ENCODE results near the gene SRPX.

The SRPX gene, protein sequence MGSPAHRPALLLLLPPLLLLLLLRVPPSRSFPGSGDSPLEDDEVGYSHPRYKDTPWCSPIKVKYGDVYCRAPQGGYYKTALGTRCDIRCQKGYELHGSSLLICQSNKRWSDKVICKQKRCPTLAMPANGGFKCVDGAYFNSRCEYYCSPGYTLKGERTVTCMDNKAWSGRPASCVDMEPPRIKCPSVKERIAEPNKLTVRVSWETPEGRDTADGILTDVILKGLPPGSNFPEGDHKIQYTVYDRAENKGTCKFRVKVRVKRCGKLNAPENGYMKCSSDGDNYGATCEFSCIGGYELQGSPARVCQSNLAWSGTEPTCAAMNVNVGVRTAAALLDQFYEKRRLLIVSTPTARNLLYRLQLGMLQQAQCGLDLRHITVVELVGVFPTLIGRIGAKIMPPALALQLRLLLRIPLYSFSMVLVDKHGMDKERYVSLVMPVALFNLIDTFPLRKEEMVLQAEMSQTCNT

DNA sequence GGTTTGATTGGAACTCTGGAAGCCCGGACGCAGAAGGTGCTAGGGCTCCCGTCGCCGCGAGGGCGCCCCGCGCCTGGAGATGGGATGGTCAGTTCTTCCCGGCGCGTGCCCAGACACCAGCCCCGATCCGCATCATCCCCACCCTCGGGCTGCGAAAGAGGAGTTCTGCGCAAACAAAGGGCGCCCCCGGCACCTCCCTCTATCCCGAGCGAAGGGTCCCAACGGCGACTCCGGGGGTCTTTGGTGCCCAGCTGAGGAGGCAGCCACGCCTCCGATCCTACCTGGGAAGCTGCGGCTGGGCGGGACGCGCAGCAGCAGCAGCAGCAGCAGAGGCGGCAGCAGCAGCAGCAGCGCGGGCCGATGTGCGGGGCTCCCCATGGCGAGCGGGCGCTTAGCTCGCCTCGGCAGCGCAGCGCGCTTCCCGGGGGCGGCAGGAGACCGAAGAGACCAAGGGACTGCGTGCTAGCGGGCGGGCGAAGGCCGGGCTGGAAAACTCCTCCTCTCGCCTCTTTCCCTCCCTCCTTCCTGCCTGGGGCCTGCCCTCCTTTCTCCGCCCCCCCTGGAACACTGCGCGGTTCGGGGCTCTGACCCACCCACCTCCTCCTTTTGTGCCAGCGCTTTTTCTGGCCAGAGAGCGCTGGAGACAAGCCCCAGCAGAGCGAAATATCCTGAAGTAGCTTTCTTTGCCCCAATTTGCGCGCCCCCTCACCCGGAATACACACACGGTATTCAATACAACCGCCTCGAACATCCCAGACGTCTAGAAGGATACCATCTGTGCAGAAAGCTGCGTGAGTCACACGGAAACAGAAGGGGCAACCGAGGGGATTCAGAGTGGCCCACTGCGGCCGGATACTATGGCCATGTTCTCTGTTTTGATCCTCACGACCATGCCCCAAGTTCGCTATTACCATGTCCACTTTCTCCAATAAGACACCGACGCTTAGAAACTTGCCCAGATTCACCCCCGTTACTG, at the start of gene SRPX:
Gene SRPX (minus strand): TSS at position 457 of the 976 bp plus-strand sequence. CDS start 79 bp downstream, at position 378.
- no peaks in the 10 kb centered on the region for H3K9me3 Mint-ChIP-seq
- no peak within 1 kb of the TSS for H3K4me3 Mint-ChIP-seq
- no peaks in the 10 kb centered on the region for H3K36me3 Mint-ChIP-seq
- no peak within 1 kb of the TSS for H3K27ac Mint-ChIP-seq
- no peaks in the 10 kb centered on the region for H3K4me1 Mint-ChIP-seq
- H3K27me3 Mint-ChIP-seq, result peaks cover 12% of the 10 kb centered on the region

DNA sequence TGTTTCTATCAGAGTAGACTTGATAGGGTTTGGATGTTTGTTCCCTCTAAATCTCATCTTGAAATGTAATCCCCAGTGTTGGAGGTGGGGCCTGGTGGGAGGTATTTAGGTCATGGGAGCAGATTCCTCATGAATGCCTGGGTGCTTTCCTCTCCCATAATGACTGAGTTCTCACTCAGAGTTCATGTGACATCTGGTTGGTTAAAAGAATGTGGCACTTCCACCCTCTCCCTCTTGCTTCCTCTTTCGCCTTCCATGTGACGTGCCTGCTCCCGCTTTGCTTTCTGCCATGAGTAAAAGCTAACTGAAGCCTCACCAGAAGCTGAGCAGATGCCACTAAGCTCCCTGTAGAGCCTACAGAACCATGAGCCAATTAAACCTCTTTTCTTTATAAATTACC, 47.3 kb upstream of the SRPX start:
- Mint-ChIP-seq H3K4me3 (no peak overlapping the region), H3K27ac (no peak overlapping the region), H3K27me3 (no peaks in the 10 kb centered on the region), H3K4me1 (no peaks in the 10 kb centered on the region), H3K9me3 (no peaks in the 10 kb centered on the region), H3K36me3 (peaks cover 9% of the 10 kb centered on the region)

DNA sequence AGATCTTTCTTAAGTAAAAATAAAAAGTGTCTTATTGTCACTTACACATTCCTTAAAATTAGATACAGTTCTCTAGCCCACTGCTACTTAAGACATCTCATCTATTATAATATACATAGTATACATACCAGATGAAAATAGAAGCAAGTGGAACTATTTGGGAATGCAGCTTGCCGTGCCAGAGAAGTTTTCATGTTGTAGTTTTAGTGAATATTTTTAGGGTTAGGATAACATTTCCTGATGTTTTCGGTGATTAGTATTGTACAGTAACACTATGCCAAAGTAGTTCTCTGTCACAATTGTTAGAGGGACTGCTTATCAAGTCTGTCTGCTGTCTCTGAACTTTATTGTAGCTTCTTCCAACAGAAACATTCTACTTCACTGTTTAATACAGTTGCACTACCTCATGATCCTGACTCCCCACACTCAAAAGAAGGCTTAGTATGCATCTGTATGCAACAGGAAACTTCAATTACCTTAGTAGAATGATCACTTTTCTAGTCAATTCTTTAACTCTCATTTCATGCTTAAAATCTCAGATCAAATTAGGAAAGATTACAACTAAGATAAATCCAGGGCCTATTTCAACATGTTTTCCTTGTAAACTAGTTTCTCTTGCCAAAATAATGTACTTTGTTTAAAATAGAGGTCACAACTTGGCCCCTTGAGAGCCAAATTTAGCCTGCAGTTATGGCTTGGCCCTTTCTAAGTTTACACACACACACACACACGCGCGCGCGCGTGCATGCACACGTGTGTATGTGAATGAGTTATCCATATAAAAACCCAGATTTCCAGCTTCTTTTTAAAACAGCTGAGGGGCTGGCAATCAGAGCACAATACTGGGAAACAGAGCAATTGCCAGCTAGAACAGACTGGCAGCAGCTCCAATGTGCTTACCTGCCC, 42.3 kb upstream of the SRPX start:
- Mint-ChIP-seq H3K36me3 (no peaks in the 10 kb centered on the region), H3K27me3 (peaks cover 2% of the 10 kb centered on the region), H3K4me1 (no peaks in the 10 kb centered on the region), H3K4me3 (no peak overlapping the region), H3K27ac (no peak overlapping the region), H3K9me3 (no peaks in the 10 kb centered on the region)

DNA sequence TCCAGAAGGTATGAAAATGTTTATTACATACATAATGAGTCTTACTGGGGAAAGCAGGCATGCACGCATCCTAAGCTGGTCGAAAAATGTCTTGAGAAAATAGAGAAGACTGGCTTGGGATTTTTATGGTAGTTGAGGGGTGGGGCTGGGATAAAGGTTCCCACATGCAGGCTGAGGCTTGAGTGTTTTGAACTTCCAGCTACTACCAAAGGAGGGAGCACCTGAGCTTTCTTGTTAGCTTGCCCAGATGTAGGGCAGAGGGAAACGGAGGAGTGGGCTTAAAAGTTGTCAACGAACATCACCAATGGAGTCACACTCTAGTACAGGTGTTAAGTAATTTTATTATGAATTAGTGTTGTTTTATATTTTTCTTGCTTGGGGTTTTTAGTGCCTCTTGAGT, 39.6 kb upstream of the SRPX start:
- H3K4me3 Mint-ChIP-seq, result no peak overlapping the region
- H3K36me3 Mint-ChIP-seq, result no peaks in the 10 kb centered on the region
- no peak overlapping the region for H3K27ac Mint-ChIP-seq
- H3K27me3 Mint-ChIP-seq, result peaks cover 2% of the 10 kb centered on the region
- no peaks in the 10 kb centered on the region for H3K4me1 Mint-ChIP-seq
- no peaks in the 10 kb centered on the region for H3K9me3 Mint-ChIP-seq

DNA sequence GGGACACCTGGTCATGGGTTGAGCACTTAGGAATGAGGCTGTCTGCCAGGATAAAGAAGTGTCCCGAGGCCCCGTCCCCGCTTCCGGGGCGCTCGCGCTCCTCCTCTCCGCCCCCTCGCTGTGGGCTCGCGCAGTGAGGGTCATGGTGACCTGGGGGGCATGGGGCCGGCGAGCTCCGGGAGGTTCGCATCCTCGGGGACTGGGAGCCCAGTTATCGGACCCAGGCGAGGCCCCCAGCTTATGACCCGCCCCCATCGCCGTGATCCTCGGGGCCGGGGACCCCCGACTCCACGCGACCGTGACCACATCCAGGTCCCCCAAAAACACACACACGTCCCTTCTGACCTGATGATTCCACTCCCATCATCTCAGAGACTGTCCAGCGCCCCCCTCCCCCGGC, 35.3 kb upstream of the SRPX start:
- no peak overlapping the region for H3K27ac Mint-ChIP-seq
- peaks cover 3% of the 10 kb centered on the region for H3K27me3 Mint-ChIP-seq
- H3K9me3 Mint-ChIP-seq, result no peaks in the 10 kb centered on the region
- no peak overlapping the region for H3K4me3 Mint-ChIP-seq
- H3K36me3 Mint-ChIP-seq, result no peaks in the 10 kb centered on the region
- no peaks in the 10 kb centered on the region for H3K4me1 Mint-ChIP-seq

DNA sequence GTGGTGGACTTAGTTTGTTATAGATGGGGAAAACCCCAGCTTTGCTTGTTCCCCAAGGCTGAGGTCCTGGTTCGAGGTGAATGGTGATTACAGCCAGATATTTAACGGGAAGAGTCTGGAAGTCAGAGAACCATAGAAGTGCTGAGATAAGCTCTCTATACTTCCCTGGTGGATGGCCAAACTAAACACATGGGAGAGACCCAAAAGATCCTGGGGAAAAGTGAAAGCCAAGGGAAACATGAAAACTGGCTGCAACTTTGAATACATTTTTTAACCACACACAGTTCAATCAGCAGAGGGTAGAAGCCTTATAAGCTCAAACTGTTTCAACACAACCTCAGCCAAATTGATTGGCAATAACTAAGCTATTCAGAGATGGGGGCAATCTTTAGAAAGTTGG, 29.3 kb upstream of the SRPX start:
- H3K4me1 Mint-ChIP-seq, result no peaks in the 10 kb centered on the region
- H3K4me3 Mint-ChIP-seq, result no peak overlapping the region
- no peaks in the 10 kb centered on the region for H3K36me3 Mint-ChIP-seq
- H3K27me3 Mint-ChIP-seq, result peaks cover 2% of the 10 kb centered on the region
- H3K27ac Mint-ChIP-seq, result no peak overlapping the region
- H3K9me3 Mint-ChIP-seq, result no peaks in the 10 kb centered on the region

DNA sequence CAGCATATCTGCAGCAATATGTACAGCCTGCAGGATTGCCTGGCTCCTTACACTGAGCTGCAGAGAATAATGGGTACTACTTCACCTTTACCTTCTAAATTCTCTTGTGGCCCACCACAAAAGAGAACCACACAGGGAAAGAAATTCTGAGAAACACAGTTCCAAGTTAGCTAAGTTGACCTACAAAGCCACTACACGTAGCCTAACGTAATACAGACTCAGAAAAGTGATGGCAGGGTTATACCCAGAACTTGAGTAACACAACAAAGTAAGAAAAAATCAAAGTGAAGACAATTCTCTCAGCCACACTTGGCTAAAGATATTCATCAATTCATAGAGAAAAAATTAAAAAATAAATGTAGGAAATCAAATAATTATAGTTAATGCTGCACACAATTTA, 26.4 kb upstream of the SRPX start:
- H3K4me1 Mint-ChIP-seq, result no peaks in the 10 kb centered on the region
- H3K9me3 Mint-ChIP-seq, result no peaks in the 10 kb centered on the region
- H3K27me3 Mint-ChIP-seq, result no peaks in the 10 kb centered on the region
- H3K4me3 Mint-ChIP-seq, result no peak overlapping the region
- H3K36me3 Mint-ChIP-seq, result no peaks in the 10 kb centered on the region
- no peak overlapping the region for H3K27ac Mint-ChIP-seq

DNA sequence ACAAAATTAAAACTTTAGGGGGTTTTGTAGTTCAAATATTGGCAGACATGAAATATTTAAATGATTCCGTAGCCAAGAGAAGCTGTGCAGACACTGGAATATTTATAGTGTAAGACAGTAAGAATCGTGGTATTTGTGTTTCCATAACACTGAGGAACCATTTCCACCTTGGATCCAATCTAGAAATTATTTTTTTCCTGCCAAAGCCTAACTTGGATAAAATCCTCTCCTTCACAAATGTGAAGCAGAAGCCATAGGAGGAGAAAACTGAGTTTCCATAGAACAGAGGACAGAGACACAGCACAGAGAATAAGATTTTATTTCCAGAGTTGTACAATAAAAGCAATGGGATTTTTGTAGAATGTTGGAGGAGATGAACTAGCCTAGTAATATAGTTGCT, 19.9 kb upstream of the SRPX start:
- Mint-ChIP-seq H3K27ac (no peak overlapping the region), H3K4me1 (no peaks in the 10 kb centered on the region), H3K9me3 (no peaks in the 10 kb centered on the region), H3K36me3 (no peaks in the 10 kb centered on the region), H3K4me3 (no peak overlapping the region), H3K27me3 (peaks cover 3% of the 10 kb centered on the region)

DNA sequence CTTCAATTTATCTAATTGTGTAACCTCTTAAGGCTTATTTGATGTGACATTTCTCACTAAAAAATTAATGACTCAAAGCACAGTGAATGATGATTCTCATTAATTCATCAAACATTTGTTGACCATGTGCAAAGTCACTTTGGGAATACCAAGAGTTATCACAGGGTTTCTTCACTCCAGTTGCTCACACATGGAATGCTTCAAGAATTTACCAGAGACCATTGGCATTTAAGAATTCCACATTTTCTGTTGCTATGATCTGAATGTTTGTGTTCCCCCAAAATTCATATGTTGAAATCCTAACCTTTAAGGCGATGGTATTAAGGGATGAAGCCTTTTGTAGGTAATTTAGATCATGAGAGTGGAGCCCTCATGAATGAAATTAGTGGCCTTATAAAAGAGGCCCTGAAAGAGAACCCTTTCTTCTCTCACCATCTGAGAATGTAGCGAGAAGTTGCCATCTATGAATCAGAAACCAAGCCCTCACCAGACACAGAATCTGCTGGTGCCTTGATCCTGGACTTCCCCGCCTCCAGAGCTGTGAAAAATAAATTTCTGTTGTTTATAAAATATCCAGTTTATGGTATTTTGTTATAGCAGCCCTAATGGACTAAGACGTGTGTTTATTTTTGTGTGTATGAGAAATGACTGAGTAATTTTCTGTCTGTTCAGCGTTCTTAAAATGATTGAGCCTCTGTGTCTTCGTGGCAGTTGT, 16.4 kb upstream of the SRPX start:
- Mint-ChIP-seq H3K4me3 (no peak overlapping the region), H3K27me3 (peaks cover 3% of the 10 kb centered on the region), H3K4me1 (no peaks in the 10 kb centered on the region), H3K27ac (no peak overlapping the region), H3K36me3 (no peaks in the 10 kb centered on the region), H3K9me3 (no peaks in the 10 kb centered on the region)

DNA sequence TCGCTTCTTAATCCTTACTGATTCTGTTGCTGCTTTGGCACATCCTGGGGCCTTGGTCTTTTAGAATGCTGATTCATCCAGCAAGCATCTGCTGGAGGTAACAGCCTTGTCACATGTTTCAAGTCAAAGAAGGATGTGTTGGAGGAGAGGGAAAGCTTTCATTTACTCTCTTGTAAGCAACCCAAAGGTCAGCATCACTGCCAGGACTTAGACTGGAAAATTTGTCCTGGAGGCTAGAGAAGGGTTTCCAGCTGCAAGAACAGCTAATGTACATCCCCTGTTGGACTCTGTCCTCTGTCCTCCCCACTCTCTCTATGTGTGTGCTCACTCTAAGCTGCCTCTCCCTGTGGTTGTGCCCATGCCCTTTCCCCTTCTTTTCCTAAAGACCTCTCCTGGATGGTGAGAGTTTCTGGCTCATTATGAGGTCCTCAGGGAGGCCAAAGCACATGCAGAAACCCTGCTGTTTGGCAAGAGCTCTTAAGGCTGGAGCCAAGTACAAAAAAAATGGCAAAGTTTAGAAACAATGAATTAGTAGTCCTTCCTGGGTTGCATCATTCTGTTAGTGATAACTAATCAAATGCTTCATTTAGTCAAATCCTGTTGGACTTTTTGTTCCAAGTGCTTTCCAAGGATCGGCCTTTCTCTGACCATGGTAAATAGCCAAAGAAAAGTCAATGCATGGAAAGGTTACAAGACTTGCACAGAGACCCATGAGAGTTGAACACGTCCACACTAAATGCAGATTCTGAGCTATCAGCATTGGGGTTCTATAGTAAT, 13.4 kb upstream of the SRPX start:
- H3K27ac Mint-ChIP-seq, result no peak overlapping the region
- peaks cover 3% of the 10 kb centered on the region for H3K27me3 Mint-ChIP-seq
- no peaks in the 10 kb centered on the region for H3K4me1 Mint-ChIP-seq
- no peaks in the 10 kb centered on the region for H3K36me3 Mint-ChIP-seq
- no peaks in the 10 kb centered on the region for H3K9me3 Mint-ChIP-seq
- no peak overlapping the region for H3K4me3 Mint-ChIP-seq

DNA sequence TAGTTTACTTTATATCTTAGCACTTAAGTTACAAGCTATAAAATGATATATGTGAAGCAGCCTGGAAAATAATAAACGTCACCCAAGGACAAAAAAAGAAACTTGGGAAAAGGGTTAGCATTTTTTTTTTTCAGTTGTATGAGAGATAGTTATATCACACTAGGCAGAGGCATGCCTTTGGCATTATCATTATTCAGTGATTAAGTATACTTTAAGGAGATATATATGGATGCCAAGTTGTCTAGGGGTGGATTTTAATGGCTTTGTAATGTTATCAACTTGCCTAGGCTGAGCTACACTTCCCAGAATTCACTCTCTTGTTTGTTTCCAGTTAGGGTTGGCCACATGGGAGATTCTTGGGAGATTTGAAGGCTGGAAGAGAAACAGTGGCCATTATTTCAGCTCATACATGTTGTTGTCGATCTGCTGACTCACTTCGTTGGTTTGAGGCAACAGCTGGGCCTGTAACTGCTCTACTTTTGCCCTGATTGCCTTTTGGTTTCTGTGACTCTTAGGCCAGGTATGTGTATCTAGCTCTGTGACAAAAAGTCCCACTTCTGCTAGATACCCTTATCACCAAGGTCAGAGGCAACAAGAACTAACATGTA, 11.5 kb upstream of the SRPX start:
- Mint-ChIP-seq H3K9me3 (no peaks in the 10 kb centered on the region), H3K27ac (no peak overlapping the region), H3K36me3 (no peaks in the 10 kb centered on the region), H3K4me1 (no peaks in the 10 kb centered on the region), H3K27me3 (no peaks in the 10 kb centered on the region), H3K4me3 (no peak overlapping the region)

DNA sequence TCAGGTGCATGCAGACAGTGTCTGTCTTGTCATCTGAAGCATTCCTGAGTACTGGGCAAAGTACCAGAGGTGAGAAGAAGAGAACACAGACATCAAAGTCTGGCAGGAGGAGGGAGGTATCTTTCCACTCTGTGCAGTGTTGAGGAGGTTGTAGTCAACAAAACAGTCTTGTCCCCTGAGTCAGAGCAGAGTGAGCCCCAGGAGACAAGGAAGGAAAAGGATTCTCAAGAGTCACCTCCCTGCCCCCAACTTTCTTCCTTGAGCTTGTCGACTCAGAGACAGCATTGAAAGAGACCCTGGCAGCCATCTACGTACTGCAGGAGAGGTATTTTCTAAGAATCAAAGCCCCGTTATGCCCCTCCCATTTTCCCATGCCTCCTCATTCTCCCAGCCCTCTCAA, 4.4 kb upstream of the SRPX start:
- H3K4me1 Mint-ChIP-seq, result no peaks in the 10 kb centered on the region
- H3K9me3 Mint-ChIP-seq, result no peaks in the 10 kb centered on the region
- no peak overlapping the region for H3K27ac Mint-ChIP-seq
- no peaks in the 10 kb centered on the region for H3K36me3 Mint-ChIP-seq
- H3K27me3 Mint-ChIP-seq, result peaks cover 12% of the 10 kb centered on the region
- H3K4me3 Mint-ChIP-seq, result no peak overlapping the region

DNA sequence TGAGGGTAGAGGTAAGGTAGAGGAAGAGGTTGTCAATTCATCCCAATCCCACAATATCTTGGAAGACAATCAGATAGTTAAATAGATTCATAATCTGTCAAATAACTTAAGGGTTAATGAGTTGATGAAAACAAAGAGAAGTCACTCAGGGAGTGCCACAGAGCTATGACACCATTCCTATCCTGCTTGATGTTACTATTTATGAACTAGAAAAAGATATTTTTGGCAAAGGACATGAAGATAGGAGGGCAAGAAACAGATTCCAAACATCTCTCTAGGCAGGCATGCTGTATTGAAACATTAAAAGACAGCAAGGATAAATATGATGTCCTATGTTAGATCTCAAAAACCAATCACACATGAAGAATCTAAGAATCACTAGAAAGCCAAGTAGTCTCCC, 3.5 kb upstream of the SRPX start:
- Mint-ChIP-seq H3K9me3 (no peaks in the 10 kb centered on the region), H3K27me3 (peaks cover 16% of the 10 kb centered on the region), H3K27ac (no peak overlapping the region), H3K4me1 (no peaks in the 10 kb centered on the region), H3K4me3 (no peak overlapping the region), H3K36me3 (no peaks in the 10 kb centered on the region)

DNA sequence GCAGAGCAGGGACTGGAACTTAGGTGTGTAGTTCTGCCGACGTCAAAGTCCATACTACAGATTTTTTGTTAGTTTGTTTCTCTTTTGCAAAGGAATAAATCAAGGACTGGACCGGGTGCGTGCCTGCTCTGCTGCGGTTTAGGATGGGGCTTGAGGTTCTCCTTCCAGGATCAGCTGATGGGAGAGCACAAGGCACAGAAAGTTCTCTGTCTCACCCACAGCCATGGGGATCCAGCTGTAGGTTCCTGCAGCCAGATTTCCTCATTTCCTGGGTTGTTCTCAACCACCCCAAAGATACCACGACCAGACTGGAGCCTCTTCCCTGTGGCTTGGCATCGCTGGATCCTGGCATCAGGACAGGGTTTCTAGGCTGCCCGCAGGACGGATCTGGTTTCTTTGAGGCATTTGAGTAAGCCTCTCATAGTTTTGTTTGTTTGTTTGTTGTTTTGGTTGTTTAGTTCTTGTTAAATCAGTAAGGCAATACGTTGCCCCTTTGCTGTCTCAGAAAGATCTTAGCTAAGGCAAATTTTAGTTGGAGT, 789 bp upstream of the SRPX start:
- peaks cover 12% of the 10 kb centered on the region for H3K27me3 Mint-ChIP-seq
- no peaks in the 10 kb centered on the region for H3K9me3 Mint-ChIP-seq
- no peaks in the 10 kb centered on the region for H3K36me3 Mint-ChIP-seq
- H3K27ac Mint-ChIP-seq, result no peak overlapping the region
- H3K4me3 Mint-ChIP-seq, result no peak overlapping the region
- H3K4me1 Mint-ChIP-seq, result no peaks in the 10 kb centered on the region

Measured in activated naive CD4-positive, alpha-beta T cell treated with anti-CD3 and anti-CD28 coated beads, Interleukin-2, amount 50 U/mL, for 24 hours (primary cell).